MM.1S (cell line): ENCODE data around the gene PTGER2.

Source experiments
- DNase-seq: peaks from one replicate; pipeline ENCODE4 v3.0.0-alpha.2; 2015
- H2AFZ ChIP-seq: fragments of 300-600 bp; sonication (generic); 2 replicates; pipeline ENCODE4 v1.6.0; 2016; ENCODE audit warnings: antibody characterized with exemption, low read length
- H3F3A ChIP-seq: fragments of 300-600 bp; sonication (generic); 2 replicates; pipeline ENCODE4 v1.6.1; 2016; ENCODE audit warnings: mild to moderate bottlenecking, antibody characterized with exemption, low read length, moderate library complexity, mixed read lengths; ENCODE audit not compliant: insufficient read depth
- H3K27ac ChIP-seq: fragments of 300-600 bp; sonication (generic); 2 replicates; pipeline ENCODE4 v1.5.1; 2016; ENCODE audit warnings: mild to moderate bottlenecking, low read length
- H3K27me3 ChIP-seq: fragments of 300-600 bp; sonication (generic); replicated peaks from 2 replicates; pipeline ENCODE4 v1.6.0; 2016; ENCODE audit warnings: low read length; ENCODE audit not compliant: insufficient read depth
- H3K36me3 ChIP-seq: fragments of 300-600 bp; sonication (generic); replicated peaks from 2 replicates; pipeline ENCODE4 v1.6.1; 2016; ENCODE audit warnings: mild to moderate bottlenecking, low read length, mixed read lengths; ENCODE audit not compliant: insufficient read depth
- H3K4me1 ChIP-seq: fragments of 300-600 bp; sonication (generic); 2 replicates; pipeline ENCODE4 v1.6.1; 2016; ENCODE audit warnings: low read length, mixed read lengths
- H3K4me2 ChIP-seq: fragments of 300-600 bp; sonication (generic); 2 replicates; pipeline ENCODE4 v1.6.0; 2016; ENCODE audit warnings: low read depth, low read length
- H3K4me3 ChIP-seq: fragments of 300-600 bp; sonication (generic); 2 replicates; pipeline ENCODE4 v1.5.1; 2016; ENCODE audit warnings: low read length, mixed read lengths
- H3K79me2 ChIP-seq: fragments of 300-600 bp; sonication (generic); 2 replicates; pipeline ENCODE4 v1.6.1; 2016; ENCODE audit warnings: mixed run types, low read length, mixed read lengths
- H3K9ac ChIP-seq: fragments of 300-600 bp; sonication (generic); 2 replicates; pipeline ENCODE4 v1.6.1; 2016; ENCODE audit warnings: low read length, mixed read lengths
- H3K9me2 ChIP-seq: fragments of 300-600 bp; sonication (generic); replicated peaks from 2 replicates; pipeline ENCODE4 v1.6.1; 2016; ENCODE audit warnings: mild to moderate bottlenecking, low read length, mixed read lengths; ENCODE audit not compliant: insufficient read depth
- H3K9me3 ChIP-seq: fragments of 300-600 bp; sonication (generic); replicated peaks from 2 replicates; pipeline ENCODE4 v1.6.1; 2016; ENCODE audit warnings: mild to moderate bottlenecking, low read length, mixed read lengths; ENCODE audit not compliant: insufficient read depth
- H4K20me1 ChIP-seq: fragments of 300-600 bp; sonication (generic); 2 replicates; pipeline ENCODE4 v1.6.1; 2016; ENCODE audit warnings: mild to moderate bottlenecking, low read length, moderate library complexity, mixed read lengths; ENCODE audit not compliant: insufficient read depth
- CTCF ChIP-seq: fragments of 300-600 bp; sonication (generic); IDR thresholded peaks from 2 replicates; pipeline ENCODE4 v1.5.1; 2016; ENCODE audit warnings: antibody characterized with exemption, low read length, mixed read lengths
- EZH2 ChIP-seq: fragments of 300-600 bp; sonication (generic); optimal IDR thresholded peaks from 2 replicates; pipeline ENCODE3; 2017; ENCODE audit warnings: low read depth, mild to moderate bottlenecking, antibody characterized with exemption, low read length, mixed read lengths
- EZH2phosphoT487 ChIP-seq: fragments of 300-600 bp; sonication (generic); IDR thresholded peaks from 2 replicates; pipeline ENCODE4 v1.6.1; 2018; ENCODE audit warnings: antibody characterized with exemption, low read length

Gene PTGER2

DNA sequence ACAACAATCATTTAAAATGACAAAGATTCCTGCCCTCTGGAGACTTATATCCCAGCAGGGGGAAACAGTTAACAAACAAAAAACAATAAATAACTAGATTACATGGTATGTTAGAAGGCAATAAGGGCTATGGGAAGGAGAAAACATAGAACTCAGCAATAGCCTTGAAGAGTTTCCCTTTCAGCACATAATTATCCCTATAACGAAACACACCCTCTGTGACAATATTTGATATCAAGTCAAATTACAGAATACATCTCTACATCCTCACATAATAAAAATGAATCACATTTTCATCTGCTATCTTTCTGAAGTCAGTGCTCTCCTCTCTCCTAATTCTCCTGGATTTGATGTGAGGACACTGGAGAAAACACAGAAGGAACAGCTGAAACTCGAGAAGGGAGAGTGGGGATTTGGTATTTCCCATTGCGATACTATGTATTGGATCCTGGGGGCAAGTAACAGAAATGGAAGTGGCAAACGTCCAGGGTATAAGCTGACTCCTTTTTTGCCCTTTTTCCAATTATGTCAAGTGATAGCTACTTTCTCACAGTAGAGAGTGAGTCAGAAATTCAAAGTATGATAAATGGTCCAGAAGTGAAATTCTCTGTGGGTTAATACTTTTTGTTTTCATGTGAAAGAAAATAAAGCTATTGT is 9.7 kb upstream of the PTGER2 start:
- TF ChIP-seq EZH2 (no peak), CTCF (no peak), EZH2phosphoT487 (no peak)
- Histone ChIP-seq H3K79me2 (no peaks in the 10 kb centered on the region), H4K20me1 (no peaks in the 10 kb centered on the region), H3K4me2 (no peak overlapping the region), H3K4me3 (no peak overlapping the region), H3K27me3 (no peaks in the 10 kb centered on the region), H3K4me1 (no peaks in the 10 kb centered on the region), H3K36me3 (no peaks in the 10 kb centered on the region), H3K9me3 (no peaks in the 10 kb centered on the region), H3K27ac (no peak overlapping the region), H2AFZ (no peak overlapping the region), H3K9me2 (no peaks in the 10 kb centered on the region), H3K9ac (no peak overlapping the region), H3F3A (no peaks in the 10 kb centered on the region)
- no peak for DNase-seq

- Histone ChIP-seq H3K9ac (no peak overlapping the region), H3F3A (no peaks in the 10 kb centered on the region), H3K9me2 (no peaks in the 10 kb centered on the region), H3K27me3 (no peaks in the 10 kb centered on the region), H3K4me3 (no peak overlapping the region), H3K4me2 (no peak overlapping the region), H2AFZ (no peak overlapping the region), H4K20me1 (no peaks in the 10 kb centered on the region), H3K79me2 (no peaks in the 10 kb centered on the region), H3K36me3 (no peaks in the 10 kb centered on the region), H3K27ac (no peak overlapping the region), H3K4me1 (no peaks in the 10 kb centered on the region), H3K9me3 (no peaks in the 10 kb centered on the region)
- DNase-seq, result no peak
- TF ChIP-seq EZH2 (no peak), EZH2phosphoT487 (no peak), CTCF (no peak)
Measured at GRCh38 chr14:52305014-52305413, 9.1 kb upstream of the PTGER2 start.

DNA sequence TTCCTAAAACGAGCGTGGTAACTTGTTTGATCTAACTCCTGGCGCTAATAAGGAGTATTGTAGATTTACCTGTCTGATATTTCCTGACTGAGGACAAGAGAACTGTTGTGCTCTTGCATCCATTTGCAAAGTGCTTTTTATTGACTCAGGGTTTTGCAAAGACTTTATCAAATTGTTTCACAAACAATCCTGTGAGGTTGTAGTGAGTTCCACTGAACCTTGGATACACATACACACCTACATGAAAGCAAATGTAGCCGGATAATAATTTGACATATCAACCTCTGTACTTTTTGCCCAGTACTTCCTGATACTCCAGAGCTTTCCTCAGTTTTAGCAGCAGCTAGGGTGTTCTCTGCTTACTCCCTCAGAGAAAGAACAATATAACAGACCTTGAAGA is 6.7 kb upstream of the PTGER2 start:
- Histone ChIP-seq H3K27me3 (no peaks in the 10 kb centered on the region), H3K9ac (no peak overlapping the region)
- TF ChIP-seq CTCF (no peak), EZH2phosphoT487 (no peak), EZH2 (no peak)

More for the DNA sequence above, 6.7 kb upstream of the PTGER2 start:
- no peaks in the 10 kb centered on the region for H3K36me3 ChIP-seq
- H3K9me2 ChIP-seq, result no peaks in the 10 kb centered on the region
- peaks cover 12% of the 10 kb centered on the region for H3K4me1 ChIP-seq
- no peak overlapping the region for H3K4me3 ChIP-seq
- H3K79me2 ChIP-seq, result no peaks in the 10 kb centered on the region
- no peaks in the 10 kb centered on the region for H3F3A ChIP-seq
- DNase-seq, result no peak
- H4K20me1 ChIP-seq, result no peaks in the 10 kb centered on the region
- H3K27ac ChIP-seq, result no peak overlapping the region
- H2AFZ ChIP-seq, result no peak overlapping the region
- H3K4me2 ChIP-seq, result no peak overlapping the region
- no peaks in the 10 kb centered on the region for H3K9me3 ChIP-seq
